NCI-H345 treated with DMSO at 0.1 percent for 48 hours (cell line): ENCODE measurements around the gene KLF11.

Source experiments
- DNase-seq: peaks from one replicate; lab custom pipeline; 2025; ENCODE audit not compliant: unreplicated experiment; lab: John Stamatoyannopoulos, UW

The KLF11 gene

GRCh38 chr2:10043256-10043905 lies at the start of gene KLF11:
Gene KLF11, plus strand, starts transcription at chr2:10043550. Its CDS starts 167 bp downstream, at chr2:10043717.
- DNase-seq: peak; percentile 88

- DNase-seq: no peak
These were observed 48.9 kb upstream of the KLF11 start for GRCh38 chr2:9994462-9994861.

- DNase-seq: no peak
These were observed 48.3 kb upstream of the KLF11 start for GRCh38 chr2:9995059-9995458.

- DNase-seq: no peak
These were observed 47.0 kb upstream of the KLF11 start for GRCh38 chr2:9996321-9996720.

- DNase-seq: no peak
These were observed 45.4 kb upstream of the KLF11 start for GRCh38 chr2:9997936-9998335.

GRCh38 chr2:9998916-9999654 lies 44.3 kb upstream of the KLF11 start:
- DNase-seq: no peak

GRCh38 chr2:9999693-10000092 lies 43.7 kb upstream of the KLF11 start:
- DNase-seq: no peak

GRCh38 chr2:10000541-10000940 lies 42.8 kb upstream of the KLF11 start:
- DNase-seq: no peak

- no peak for DNase-seq
These were observed 41.8 kb upstream of the KLF11 start for GRCh38 chr2:10001586-10001985.

- no peak for DNase-seq
These were observed 41.2 kb upstream of the KLF11 start for GRCh38 chr2:10002109-10002508.

GRCh38 chr2:10002681-10003080 lies 40.7 kb upstream of the KLF11 start:
- DNase-seq: no peak

GRCh38 chr2:10003206-10004125 lies 39.9 kb upstream of the KLF11 start:
- no peak for DNase-seq

- DNase-seq: no peak
These were observed 38.9 kb upstream of the KLF11 start for GRCh38 chr2:10004401-10004800.

- no peak for DNase-seq
These were observed 38.5 kb upstream of the KLF11 start for GRCh38 chr2:10004836-10005235.

GRCh38 chr2:10005461-10006235 lies 37.7 kb upstream of the KLF11 start:
- no peak for DNase-seq

GRCh38 chr2:10006236-10007161 lies 36.9 kb upstream of the KLF11 start:
- DNase-seq: peak; percentile 8

GRCh38 chr2:10007435-10007834 lies 35.9 kb upstream of the KLF11 start:
- DNase-seq: no peak

GRCh38 chr2:10007921-10008808 lies 35.2 kb upstream of the KLF11 start:
- DNase-seq: no peak

GRCh38 chr2:10008809-10009176 lies 34.6 kb upstream of the KLF11 start:
- DNase-seq: no peak
